Activated CD8-positive, alpha-beta memory T cell treated with anti-CD3 and anti-CD28 coated beads for 1 hour (primary cell): ENCODE measurements around the gene PDCD2L.
A peak's percentile ranks its signal among the peaks of the same experiment; 100 is the strongest.
"Not testable (repeated sequence)": the region's sequence is repeated elsewhere in the genome, so short reads cannot be mapped to it uniquely, and the experiment has no call there.

ENCODE experiments used
- DNase-seq, 2 donors: peaks; one replicate each; pipeline ENCODE4 v3.0.0-alpha.2; 2020; ENCODE audit warnings: low read depth in 1 of 2; ENCODE audit errors: extremely low read depth in 1 of 2

Gene PDCD2L, protein sequence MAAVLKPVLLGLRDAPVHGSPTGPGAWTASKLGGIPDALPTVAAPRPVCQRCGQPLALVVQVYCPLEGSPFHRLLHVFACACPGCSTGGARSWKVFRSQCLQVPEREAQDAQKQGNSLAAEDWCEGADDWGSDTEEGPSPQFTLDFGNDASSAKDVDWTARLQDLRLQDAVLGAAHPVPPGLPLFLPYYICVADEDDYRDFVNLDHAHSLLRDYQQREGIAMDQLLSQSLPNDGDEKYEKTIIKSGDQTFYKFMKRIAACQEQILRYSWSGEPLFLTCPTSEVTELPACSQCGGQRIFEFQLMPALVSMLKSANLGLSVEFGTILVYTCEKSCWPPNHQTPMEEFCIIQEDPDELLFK

DNA sequence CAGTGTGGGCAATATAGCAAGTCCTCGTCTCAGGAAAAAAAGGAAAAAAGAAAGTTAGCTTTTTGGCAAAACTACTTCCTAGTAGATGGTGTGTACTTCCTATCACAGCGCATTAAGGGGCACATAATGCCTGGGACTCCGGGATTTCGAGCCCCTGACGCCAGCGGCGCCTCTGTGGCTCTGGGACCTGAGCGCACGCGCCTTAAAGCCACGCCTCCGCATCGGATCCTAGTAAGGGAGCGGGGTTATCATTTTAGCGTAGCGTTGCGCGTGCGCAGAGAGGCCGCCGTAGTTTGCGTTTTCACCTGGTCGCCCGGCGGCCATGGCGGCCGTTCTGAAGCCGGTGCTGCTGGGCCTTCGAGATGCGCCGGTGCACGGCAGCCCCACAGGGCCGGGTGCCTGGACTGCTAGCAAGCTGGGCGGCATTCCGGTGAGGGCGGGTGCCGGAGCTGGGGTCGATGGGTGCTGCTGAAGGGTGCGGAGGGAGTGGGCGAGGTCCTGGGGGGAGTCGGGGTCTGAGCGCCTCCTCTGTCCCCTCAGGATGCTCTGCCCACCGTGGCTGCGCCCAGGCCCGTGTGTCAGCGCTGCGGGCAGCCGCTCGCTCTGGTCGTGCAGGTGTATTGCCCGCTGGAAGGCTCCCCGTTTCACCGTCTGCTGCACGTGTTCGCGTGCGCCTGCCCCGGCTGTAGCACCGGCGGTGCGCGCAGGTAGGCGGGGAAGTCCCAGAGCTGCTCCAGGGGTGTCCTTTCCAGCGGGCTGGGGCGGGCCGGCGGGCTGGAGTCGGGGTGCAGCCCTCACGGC lies at the start of gene PDCD2L:
Gene PDCD2L, plus strand, starts transcription at position 291 of the 801 bp plus-strand sequence. Its CDS starts 32 bp downstream, at position 323.
- DNase-seq: peak; percentile 85 to 89

DNA sequence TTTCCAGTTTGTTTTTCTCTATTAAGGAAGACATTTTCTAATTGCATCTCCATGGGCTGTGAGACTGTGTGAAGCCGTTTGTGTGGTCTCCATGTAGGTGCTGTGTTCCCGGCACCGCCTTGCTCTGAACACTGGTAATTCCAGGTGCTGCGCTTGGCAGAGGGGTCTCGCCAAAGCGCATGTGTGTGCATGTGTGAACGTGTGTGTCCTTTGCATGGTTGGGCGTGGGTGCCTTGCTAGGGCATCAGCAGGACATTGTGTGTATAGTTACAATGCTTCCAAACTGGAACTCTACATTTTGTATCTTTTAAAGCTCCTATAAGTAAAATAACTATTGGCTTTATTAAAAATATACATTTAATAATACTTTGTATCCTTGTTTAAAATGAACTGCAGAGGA lies 49.0 kb upstream of the PDCD2L start:
- DNase-seq: no peak

DNA sequence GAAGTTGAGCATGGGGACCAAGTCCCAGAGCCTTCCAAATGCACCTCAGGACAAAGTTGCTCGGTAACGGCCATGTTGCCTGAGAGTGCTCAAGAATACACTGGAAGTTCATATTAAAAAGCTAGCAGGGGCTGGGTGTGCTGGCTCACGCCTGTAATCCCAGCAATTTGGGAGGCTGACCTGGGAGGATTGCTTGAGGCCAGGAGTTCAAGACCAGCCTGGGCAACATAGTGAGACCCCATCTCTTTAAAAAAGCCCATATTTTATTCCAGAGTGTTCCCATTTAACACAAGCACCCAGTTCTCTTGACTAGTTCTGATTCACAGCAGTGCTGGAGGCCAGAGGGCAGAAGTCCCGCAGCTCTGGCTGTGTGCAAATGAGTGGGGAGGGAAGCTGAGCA lies 47.3 kb upstream of the PDCD2L start:
- DNase-seq: no peak

DNA sequence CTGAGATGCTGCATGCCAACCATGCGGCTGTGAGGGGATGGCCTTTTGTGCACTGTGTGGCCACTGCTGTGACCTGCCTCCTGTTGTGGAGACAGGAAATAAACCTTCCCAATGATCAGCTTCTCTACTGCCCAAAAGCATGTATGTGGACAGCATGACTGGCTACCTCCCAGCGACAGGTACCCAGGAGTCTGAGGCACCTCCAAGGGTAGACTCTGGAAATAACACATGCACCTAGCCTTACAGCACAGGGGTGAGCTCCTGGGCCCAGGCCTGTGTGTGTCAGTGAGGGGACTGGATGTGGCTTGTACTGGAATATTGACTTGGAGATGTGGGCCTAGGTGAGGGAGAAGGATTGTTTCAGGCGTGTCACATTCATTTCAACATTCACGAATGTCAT lies 46.8 kb upstream of the PDCD2L start:
- DNase-seq: no peak

DNA sequence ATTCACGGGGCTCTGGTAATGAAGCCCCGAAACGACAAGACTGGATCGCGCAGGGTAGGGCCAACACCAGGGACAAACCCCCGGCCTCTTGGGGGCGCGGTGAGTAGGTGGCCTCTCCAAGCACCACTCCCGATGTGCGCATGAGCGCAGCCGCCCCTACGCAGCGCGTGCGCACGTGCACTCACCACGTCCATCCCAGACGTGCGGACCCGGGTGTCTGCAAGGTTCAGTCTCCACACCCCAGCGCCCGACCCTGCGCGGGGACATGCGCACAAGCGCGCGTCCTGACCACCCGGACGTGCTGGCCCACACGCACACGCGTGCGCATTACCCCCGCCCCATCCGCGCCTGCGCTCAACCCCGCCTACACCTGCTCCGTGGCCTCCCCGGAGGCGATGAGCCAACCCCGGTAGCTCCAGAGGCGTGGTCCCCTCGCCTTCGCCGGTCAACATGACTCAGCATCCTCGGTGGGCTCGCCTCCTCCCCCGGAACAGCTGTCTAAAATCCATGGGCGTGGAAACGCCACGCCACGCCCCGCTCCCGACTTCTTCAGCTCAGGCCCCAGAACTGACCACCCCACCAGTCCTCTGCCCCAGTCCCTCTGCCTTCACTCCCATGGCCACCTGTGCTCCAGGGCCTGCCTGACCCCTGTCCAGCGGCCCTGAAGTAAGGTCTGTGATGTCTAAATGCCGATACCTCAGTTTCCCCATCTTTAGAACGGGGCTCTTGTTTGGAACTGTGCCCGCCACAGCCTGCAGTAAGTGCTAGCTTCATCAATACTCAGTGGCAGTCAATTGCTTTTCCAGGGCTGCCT lies 44.9 kb upstream of the PDCD2L start:
- peak; percentile 76 to 87 for DNase-seq

DNA sequence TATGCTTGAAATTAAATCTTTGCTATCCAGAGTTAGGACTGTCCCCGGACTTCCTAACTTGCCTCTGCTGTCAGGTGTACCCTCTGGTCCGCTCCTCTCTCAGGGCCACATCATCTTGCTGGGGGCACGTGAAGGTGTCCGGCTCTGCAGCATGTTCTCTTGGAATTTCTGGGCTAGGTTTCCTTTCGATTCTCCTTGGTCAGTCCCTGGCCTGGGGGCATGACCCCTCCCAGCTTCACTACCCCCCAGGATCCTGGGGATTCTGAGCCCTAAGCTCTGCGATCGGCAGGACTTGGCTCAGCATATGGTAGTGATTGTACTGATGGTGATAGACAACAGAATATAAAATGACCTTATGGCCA lies 44.3 kb upstream of the PDCD2L start:
- DNase-seq: no peak

DNA sequence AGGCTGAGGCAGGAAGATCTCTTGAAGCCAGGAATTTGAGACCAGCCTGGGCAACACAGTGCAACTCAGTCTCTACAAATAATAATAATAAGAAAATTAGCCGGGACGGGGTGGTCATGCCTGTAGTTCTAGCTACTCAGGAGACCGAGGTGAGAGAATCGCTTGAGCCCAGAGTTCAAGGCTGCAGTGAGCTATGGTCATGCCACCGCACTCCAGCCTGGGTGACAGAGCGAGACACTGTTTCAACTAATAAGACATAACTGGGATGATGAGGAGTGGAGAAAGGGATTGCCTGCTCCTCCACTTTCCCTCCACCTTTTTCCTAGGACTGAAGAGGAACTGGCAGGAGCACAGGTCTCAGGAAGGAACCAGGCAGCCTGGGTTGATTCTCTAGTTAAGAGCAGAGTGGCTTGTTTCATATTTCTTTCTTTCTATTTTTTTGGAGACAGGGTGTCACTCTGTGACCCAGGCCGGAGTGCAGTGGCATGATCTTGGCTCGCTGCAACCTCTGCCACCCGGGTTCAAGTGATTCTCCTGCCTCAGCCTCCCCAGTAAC lies 43.8 kb upstream of the PDCD2L start:
- DNase-seq: no peak

DNA sequence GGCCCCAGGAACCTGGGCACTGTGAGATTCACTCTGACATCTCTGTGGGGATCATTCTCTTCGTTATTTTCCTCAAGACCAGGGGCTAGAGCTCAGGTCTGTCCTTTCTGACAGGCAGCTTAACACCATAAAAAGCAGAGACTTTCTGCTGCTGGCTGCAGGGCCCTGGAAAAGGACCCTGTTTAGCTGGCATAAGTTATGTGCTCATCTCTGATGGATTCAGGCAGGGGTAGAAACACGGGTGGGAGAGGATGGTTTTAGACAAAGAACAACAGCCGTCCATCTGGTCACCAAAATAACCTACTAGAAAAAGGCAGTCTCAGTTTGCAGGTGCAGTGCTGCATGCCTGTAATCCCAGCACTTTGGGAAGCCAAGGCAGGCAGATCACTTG lies 41.5 kb upstream of the PDCD2L start:
- no peak for DNase-seq

DNA sequence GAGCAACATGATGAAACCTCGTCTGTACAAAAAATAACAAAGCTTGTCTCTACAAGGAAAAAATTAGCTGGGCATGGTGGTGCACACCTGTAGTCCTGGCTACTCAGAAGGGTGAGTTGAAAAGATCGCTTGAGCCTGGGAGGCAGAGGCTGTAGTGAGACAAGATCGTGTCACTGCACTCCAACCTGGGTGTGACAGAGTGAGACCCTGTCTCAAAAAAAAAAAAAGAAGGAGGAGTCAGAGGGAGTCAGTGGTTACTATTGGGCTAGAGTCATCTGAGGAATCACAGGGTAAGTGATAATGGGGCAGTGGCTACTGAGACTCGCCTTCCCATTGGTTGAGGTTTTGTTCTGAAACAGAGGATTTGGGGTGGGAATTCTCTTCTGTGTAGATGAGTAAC lies 41.1 kb upstream of the PDCD2L start:
- DNase-seq: no peak

DNA sequence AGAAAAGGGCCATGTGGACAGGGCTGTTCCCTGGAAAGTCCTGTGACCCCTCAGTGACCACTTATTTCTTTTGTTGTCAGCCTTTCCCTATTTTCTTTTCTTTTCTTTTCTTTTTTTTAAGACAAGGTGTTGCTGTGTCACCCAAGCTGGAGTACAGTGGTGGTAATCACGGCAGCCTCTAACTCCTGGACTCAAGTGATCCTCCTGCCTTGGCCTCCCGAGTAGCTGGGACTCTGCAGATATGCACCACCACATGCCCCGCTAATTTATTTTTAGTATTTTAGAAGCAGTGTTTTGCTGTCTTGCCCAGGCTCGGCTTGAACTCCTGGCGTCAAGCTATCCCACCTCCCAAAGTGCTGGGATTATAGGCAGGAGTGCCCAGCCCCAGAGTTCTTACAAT lies 40.3 kb upstream of the PDCD2L start:
- DNase-seq: no peak

DNA sequence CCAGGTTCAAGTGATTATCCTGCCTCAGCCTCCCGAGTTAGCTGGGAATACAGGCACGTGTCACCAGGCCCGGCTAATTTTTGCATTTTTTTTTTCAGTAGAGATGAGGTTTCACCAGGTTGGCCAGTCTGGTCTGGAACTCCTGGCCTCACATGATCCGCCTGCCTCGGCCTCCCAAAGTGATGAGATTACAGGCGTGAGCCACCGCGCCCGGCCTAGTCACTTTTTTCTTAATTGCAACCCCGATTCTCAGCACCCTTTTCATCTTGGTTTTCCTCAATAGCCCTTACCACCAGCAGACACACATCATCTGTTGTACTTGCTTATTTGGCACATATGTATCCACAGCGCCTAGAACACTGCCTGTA lies 39.8 kb upstream of the PDCD2L start:
- no peak for DNase-seq

DNA sequence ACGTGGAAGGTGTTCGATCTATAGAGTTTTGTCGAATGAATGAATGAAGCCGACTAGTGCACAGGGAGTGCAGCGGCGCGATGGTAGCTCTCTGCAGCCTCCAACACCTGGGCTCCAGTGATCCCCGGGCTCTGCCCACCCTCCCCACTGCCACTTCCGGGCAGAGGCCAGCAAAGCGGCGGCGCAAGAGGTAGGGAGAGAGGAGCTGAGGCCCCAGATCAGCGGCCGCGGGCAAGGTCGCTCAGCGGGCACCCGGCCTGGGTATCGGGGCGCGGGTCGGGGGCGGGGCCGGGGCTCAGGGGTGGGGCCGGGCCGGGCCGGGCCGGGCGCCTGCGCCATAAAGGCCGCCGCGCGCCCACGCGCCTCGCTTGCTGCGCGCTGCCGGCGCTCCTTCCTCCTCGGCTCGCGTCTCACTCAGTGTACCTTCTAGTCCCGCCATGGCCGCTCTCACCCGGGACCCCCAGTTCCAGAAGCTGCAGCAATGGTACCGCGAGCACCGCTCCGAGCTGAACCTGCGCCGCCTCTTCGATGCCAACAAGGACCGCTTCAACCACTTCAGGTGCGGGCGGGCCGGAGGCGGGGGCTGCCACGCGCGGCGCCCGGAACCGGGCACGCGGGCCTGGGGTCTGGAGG lies 39.3 kb upstream of the PDCD2L start, which contains the start of gene GPI:
Gene GPI, plus strand, starts transcription at position 367 of the 633 bp plus-strand sequence. Its CDS starts 71 bp downstream, at position 438.
- DNase-seq: peak in 1 of 2 donors; percentile 52

DNA sequence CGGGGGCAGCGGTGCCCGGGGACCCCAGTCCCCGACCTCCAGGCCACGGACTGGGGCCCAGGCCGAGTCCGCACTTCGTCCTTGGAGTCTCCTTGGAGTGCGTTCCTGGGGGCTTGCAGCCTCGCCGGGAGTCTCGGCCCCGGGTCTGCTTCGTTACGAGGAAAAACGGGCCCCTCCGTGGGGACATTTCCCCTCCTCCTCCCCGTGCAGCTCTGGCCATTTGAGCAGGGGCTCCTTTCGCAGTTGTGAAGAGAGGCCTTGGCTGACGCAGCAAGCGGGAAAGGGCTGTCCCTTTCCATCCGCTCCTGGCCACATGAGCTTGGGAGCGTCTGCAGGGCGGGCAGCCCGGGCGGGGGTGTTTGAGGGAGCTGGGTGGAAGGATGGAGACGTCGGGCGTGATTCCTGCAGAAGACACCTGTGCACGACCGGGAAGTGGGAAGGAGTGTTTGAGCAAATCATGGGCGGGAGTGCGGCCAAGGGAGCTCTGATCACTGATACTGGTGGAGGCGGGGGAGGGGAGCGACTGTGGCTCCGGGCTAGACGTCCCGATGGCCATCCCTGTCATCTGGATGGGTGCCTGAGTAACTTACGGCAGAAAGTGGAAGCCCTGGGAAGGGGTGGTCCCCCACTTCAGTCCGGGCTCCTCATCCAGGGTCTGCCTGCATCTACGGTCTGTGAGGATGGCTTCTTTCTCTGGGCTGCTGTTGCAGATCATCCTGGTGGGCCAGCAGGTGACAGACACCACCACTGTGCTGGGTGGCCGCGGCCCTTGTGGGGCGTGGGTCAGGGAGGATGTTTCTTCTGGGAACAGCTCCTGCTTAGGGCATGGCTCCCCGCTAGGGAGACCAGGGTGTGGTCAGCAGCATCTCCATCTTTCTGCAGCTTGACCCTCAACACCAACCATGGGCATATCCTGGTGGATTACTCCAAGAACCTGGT lies 38.5 kb upstream of the PDCD2L start:
- no peak for DNase-seq

DNA sequence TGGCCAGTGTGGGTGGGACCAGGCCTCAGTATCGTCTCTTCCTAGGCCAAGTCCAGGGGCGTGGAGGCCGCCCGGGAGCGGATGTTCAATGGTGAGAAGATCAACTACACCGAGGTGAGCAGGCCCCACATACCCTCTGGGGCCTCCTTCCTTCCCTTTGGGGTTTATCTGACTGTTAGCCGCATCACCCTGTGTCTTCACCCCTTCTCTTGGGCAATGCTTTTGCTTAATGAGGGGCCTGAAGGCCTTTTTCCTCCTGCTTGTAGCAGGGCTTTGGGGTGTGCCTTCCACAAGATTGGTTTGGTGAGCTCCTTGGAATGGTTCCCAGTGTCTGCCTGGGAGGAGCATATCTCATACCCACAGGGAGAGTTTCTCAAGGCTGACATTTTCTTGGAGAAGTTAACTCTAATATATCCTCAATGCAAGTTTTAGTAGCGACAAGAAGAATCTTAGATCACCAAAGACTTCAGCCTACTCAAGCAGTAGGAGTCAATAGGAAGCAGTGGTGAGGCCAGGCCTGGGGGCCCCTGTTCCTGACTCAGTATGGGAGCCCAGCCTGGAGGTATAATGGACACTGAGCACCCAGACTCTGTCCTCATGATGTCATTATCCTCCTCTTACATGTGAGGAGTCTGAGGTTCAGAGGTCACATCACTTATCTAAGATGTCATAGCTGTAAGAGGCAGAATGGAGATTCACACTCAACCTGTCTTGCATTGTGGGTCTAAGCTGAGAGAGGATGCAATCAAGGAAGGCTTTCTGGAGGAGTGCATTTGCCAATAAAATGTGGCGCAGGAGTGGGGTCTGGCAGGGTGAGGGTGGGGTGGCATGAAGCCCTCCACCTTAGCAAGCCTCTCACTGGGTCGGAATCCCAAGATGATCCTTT lies 37.2 kb upstream of the PDCD2L start:
- DNase-seq: no peak

DNA sequence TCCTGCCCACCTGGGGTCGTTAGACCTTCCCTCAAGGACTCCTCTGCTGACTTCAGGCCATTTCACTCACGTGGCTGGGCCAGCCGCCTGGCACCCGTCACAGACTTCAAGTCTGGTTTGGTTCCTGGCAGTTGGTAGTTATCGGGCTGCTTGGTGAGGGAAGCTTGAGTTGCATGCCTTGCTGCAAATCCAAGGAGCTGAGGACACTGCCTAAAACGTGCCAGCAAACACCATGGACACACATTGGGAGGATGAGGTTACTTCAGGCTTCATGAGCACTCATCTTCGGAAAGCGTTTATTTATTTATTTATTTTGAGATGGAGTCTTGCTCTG lies 36.6 kb upstream of the PDCD2L start:
- no peak for DNase-seq

DNA sequence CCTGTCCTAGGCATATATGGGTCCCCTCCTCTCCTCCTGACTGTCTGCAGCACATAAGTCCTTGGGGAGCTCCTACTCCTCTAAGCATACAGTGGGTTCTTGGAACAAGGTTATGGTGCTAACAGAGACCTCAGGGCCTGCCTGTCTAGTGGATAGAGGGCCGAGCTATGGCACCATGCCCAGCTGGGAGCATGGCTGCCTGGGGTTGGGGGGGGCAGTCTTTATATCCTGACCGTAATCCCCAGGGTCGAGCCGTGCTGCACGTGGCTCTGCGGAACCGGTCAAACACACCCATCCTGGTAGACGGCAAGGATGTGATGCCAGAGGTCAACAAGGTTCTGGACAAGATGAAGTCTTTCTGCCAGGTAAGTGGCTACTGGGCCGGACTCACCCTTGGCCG lies 35.9 kb upstream of the PDCD2L start:
- DNase-seq: no peak

DNA sequence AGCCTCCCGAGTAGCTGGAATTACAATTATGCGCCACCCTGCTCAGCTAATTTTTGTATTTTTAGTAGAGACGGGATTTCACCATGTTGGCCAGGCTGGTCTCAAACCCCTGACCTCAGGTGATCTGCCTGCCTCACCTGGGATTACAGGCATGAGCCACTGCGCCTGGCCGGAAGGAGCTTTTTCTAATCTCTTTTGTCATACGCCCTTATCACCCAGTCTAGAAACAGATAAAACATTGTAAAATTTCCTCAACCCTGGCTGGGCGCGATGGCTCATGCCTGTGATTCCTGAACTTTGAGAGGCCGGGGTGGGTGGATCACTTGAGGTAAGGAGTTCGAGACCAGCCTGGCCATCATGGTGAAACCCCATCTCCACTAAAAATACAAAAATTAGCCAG lies 35.0 kb upstream of the PDCD2L start:
- not testable (repeated sequence) for DNase-seq

DNA sequence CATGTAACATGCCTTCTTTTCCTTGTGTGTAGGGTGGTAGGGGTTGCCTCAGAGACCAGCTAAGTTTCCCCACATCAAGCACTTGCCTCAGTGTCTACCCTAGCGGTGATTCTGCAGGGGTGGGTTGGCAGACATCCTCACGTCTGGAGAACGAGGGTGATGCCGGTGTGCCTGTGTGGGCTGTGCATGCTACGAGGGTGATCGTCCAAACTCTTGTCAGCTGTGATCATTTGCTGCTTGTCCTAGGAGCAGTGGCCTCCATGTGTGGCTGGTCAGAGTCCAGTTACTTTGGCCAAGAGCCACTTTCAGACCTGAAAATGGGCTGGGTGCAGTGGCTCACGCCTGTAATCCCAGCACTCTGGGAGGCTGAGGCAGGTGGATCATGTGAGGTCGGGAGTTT lies 34.1 kb upstream of the PDCD2L start:
- DNase-seq: no peak

DNA sequence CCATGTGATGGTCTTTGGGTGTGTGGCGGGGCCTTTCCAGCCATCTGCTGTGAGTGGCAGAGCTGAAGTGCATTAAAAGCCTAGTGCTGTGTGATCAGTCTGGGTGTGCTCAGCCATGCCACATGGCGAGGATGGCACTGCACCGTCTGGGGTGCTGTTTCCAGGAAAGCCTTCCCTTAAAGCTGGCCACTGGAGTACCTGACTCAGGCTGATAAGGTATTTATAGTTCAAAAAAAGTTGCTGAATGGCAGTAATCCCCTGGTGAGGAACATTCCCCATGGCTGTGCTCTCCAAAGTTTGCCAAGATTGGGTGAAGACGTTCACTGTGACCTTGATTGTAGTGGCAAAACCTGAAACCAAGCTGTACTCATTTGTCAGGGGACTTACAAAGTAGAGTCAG lies 33.2 kb upstream of the PDCD2L start:
- no peak for DNase-seq
